Adipocyte (in vitro differentiated cells): Measurements from ENCODE around the gene C20orf173.
"Not testable (repeated sequence)": the region's sequence is repeated elsewhere in the genome, so short reads cannot be mapped to it uniquely, and the experiment has no call there.

Experiments
- DNase-seq: peaks from one replicate; pipeline ENCODE4 v3.0.0-alpha.2; 2015; ENCODE audit warnings: low read depth
- H3K27me3 ChIP-seq: replicated peaks from 2 replicates; pipeline ENCODE4 v1.7.0; 2013; ENCODE audit warnings: mild to moderate bottlenecking, low read length, moderate library complexity; ENCODE audit not compliant: control insufficient read depth, insufficient read depth
- H3K36me3 ChIP-seq: 2 replicates; pipeline ENCODE4 v1.7.0; 2013; ENCODE audit warnings: low read length, mild to moderate bottlenecking, moderate library complexity; ENCODE audit not compliant: control insufficient read depth, insufficient read depth, severe bottlenecking
- H3K4me1 ChIP-seq: 2 replicates; pipeline ENCODE4 v1.7.0; 2013; ENCODE audit warnings: mild to moderate bottlenecking, low read length, moderate library complexity; ENCODE audit not compliant: control insufficient read depth, insufficient read depth
- H3K4me3 ChIP-seq: 2 replicates; pipeline ENCODE4 v1.7.0; 2013; ENCODE audit warnings: mild to moderate bottlenecking, low read length, moderate library complexity
- H3K9ac ChIP-seq: 2 replicates; pipeline ENCODE4 v1.7.0; 2013; ENCODE audit warnings: mild to moderate bottlenecking, low read length, moderate library complexity
- H3K9me3 ChIP-seq: 2 replicates; pipeline ENCODE4 v1.7.0; 2013; ENCODE audit warnings: mild to moderate bottlenecking, low read length, moderate library complexity; ENCODE audit not compliant: control insufficient read depth

C20orf173 gene

GRCh38 chr20:35561268-35561667, 31.8 kb upstream of the C20orf173 start:
- H3K36me3 ChIP-seq, result peaks cover 22% of the 10 kb centered on the region
- DNase-seq, result peak; percentile 24
- H3K9ac ChIP-seq, result no peak overlapping the region
- H3K4me1 ChIP-seq, result peaks cover 5% of the 10 kb centered on the region
- H3K9me3 ChIP-seq, result no peaks in the 10 kb centered on the region
- no peak overlapping the region for H3K4me3 ChIP-seq
- peaks cover 5% of the 10 kb centered on the region for H3K27me3 ChIP-seq

GRCh38 chr20:35560541-35560940, 31.1 kb upstream of the C20orf173 start:
- Histone ChIP-seq H3K36me3 (peaks cover 28% of the 10 kb centered on the region), H3K9ac (no peak overlapping the region), H3K4me1 (peaks cover 5% of the 10 kb centered on the region), H3K4me3 (no peak overlapping the region), H3K9me3 (no peaks in the 10 kb centered on the region), H3K27me3 (peaks cover 5% of the 10 kb centered on the region)
- no peak for DNase-seq

- Histone ChIP-seq H3K9ac (no peak overlapping the region), H3K9me3 (no peaks in the 10 kb centered on the region), H3K36me3 (peaks cover 32% of the 10 kb centered on the region), H3K27me3 (peaks cover 4% of the 10 kb centered on the region), H3K4me3 (no peak overlapping the region), H3K4me1 (peaks cover 5% of the 10 kb centered on the region)
- DNase-seq, result no peak
Measured at GRCh38 chr20:35560105-35560511, 30.7 kb upstream of the C20orf173 start.

GRCh38 chr20:35559042-35559693, 29.7 kb upstream of the C20orf173 start:
- peaks cover 41% of the 10 kb centered on the region for H3K36me3 ChIP-seq
- H3K9ac ChIP-seq, result no peak overlapping the region
- H3K4me1 ChIP-seq, result peaks cover 7% of the 10 kb centered on the region
- H3K4me3 ChIP-seq, result no peak overlapping the region
- H3K9me3 ChIP-seq, result no peaks in the 10 kb centered on the region
- no peak for DNase-seq
- H3K27me3 ChIP-seq, result no peaks in the 10 kb centered on the region

- peaks cover 48% of the 10 kb centered on the region for H3K36me3 ChIP-seq
- no peaks in the 10 kb centered on the region for H3K9me3 ChIP-seq
- no peak overlapping the region for H3K9ac ChIP-seq
Measured at GRCh38 chr20:35558451-35558850, 29.0 kb upstream of the C20orf173 start.

GRCh38 chr20:35556871-35557270, 27.4 kb upstream of the C20orf173 start:
- Histone ChIP-seq H3K4me3 (no peak overlapping the region), H3K9ac (no peak overlapping the region), H3K27me3 (no peaks in the 10 kb centered on the region), H3K36me3 (peaks cover 55% of the 10 kb centered on the region), H3K9me3 (no peaks in the 10 kb centered on the region), H3K4me1 (peaks cover 11% of the 10 kb centered on the region)
- DNase-seq, result no peak

More at GRCh38 chr20:35558451-35558850, 29.0 kb upstream of the C20orf173 start:
- Histone ChIP-seq H3K4me1 (peaks cover 11% of the 10 kb centered on the region), H3K4me3 (no peak overlapping the region), H3K27me3 (no peaks in the 10 kb centered on the region)
- DNase-seq, result no peak

- Histone ChIP-seq H3K27me3 (no peaks in the 10 kb centered on the region), H3K9me3 (no peaks in the 10 kb centered on the region), H3K36me3 (peaks cover 62% of the 10 kb centered on the region), H3K4me1 (peaks cover 7% of the 10 kb centered on the region), H3K9ac (no peak overlapping the region), H3K4me3 (no peak overlapping the region)
- DNase-seq, result no peak
Measured at GRCh38 chr20:35555951-35556645, 26.6 kb upstream of the C20orf173 start.

- not testable (repeated sequence) for H3K27me3 ChIP-seq, H3K9ac ChIP-seq, H3K4me1 ChIP-seq, H3K9me3 ChIP-seq, DNase-seq, H3K4me3 ChIP-seq
- peaks cover 66% of the 10 kb centered on the region for H3K36me3 ChIP-seq
Measured at GRCh38 chr20:35555461-35555860, 26.0 kb upstream of the C20orf173 start.

GRCh38 chr20:35552914-35553313, 23.5 kb upstream of the C20orf173 start:
- peaks cover 6% of the 10 kb centered on the region for H3K4me1 ChIP-seq
- H3K9ac ChIP-seq, result no peak overlapping the region
- no peaks in the 10 kb centered on the region for H3K9me3 ChIP-seq
- H3K4me3 ChIP-seq, result no peak overlapping the region
- DNase-seq, result no peak
- no peaks in the 10 kb centered on the region for H3K27me3 ChIP-seq
- H3K36me3 ChIP-seq, result peaks cover 84% of the 10 kb centered on the region

- Histone ChIP-seq H3K4me1 (peaks cover 6% of the 10 kb centered on the region), H3K9me3 (no peaks in the 10 kb centered on the region), H3K27me3 (no peaks in the 10 kb centered on the region), H3K4me3 (no peak overlapping the region), H3K36me3 (peaks cover 80% of the 10 kb centered on the region), H3K9ac (no peak overlapping the region)
- no peak for DNase-seq
Measured at GRCh38 chr20:35551503-35551902, 22.1 kb upstream of the C20orf173 start.

GRCh38 chr20:35547329-35547728, 17.9 kb upstream of the C20orf173 start:
- peaks cover 57% of the 10 kb centered on the region for H3K36me3 ChIP-seq
- peaks cover 5% of the 10 kb centered on the region for H3K4me1 ChIP-seq
- H3K9me3 ChIP-seq, result no peaks in the 10 kb centered on the region
- no peaks in the 10 kb centered on the region for H3K27me3 ChIP-seq
- no peak overlapping the region for H3K9ac ChIP-seq
- no peak overlapping the region for H3K4me3 ChIP-seq
- no peak for DNase-seq
